Dedifferentiated amniotic fluid mesenchymal stem cell (primary cell): ENCODE measurements around the gene CLEC19A.

ENCODE experiments used
- DNase-seq: peaks from one replicate; pipeline ENCODE4 v3.0.0-alpha.2; 2016; ENCODE audit errors: extremely low spot score

CLEC19A gene

DNA sequence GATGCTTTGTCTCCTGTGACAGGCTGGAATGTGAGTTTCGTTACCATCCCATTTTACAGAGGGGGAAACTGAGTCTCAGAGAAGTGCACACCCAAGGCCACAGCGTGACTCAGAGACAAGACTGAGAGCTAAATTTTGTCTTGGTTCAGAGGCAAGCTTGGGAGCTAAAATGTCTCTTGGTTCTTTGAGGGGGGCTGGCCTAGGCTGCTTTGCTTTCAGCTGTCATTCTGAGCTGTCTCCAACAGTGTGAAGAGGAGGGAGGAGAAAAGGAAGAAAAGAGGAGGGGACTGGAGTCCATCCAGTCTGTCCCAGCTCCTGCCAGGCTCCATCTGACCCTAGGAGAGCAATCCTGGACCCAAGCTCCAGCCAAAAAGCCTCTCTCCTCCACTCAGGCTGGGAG is at the start of gene CLEC19A:
TSS of gene CLEC19A (plus strand) at position 301 of the 400 bp plus-strand sequence. CDS start 121 bp downstream, outside the sequence.
- no peak for DNase-seq

DNA sequence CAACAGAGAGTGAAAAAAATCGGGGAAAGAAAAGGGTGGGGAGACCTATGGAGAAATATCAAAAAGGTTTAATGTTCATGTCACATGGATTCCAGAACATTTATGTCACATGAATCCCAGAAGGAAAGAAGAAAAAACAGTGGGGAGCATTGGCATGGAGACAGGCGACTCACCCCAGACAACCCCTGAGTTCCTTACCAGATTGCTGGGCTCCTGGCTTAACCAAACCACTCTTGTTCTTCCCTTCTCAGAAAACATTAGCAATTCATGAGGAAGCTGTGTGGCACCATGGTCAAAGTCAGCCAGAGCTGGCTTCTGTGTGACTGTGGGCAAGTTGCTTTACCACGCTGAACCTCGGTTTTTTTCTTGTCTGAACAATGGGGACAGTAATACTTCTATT is 49.6 kb upstream of the CLEC19A start:
- DNase-seq = no peak

DNA sequence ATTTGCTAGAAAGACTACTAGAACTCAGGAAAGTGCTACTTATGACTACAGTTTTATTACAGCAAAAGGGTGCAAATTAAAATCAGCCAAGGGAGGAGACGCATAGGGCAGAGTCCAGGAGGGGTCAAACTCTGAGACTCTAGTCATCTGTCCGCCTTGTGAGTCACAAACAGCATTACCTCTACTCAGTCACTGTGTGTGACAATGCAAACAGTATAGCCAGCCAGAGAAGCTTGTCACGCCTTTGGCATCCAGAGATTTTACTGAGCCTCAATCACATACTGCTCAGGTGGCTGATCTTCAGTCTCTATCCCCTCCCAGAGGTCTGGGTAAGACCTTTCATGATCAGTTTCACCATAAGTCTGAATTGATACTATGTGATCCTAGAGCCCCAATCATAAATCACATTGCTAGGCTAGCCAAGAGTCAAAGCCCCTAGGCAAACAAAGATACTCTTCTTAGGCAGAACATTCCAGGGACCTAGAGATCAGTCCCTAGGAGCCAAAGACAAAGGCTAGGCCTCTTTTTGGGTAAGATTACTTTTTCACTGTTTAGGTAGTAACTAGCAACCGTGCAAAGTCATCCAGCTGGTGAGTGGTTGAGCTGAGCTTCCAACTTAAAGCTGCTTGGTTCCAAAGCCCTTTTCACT is 48.8 kb upstream of the CLEC19A start:
- DNase-seq = no peak

DNA sequence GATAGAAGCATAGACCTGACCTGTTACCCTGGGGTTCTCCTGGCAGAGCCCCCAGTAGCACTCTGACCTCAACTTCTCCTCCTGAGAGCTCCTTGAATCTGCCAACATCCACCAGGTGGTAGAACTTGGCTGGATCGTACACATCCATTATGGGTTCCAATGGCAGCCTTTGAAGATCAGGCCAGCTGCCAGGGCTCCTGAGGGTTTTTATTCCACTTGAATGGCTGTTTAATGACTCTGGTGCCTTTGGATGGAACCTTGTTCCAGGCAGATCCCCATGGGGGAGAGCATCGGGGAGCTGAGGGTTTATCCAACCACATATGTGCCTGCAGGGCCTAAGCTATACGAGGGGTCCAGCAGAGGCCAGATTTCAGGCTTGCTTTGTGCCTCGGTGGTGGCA is 47.1 kb upstream of the CLEC19A start:
- no peak for DNase-seq

DNA sequence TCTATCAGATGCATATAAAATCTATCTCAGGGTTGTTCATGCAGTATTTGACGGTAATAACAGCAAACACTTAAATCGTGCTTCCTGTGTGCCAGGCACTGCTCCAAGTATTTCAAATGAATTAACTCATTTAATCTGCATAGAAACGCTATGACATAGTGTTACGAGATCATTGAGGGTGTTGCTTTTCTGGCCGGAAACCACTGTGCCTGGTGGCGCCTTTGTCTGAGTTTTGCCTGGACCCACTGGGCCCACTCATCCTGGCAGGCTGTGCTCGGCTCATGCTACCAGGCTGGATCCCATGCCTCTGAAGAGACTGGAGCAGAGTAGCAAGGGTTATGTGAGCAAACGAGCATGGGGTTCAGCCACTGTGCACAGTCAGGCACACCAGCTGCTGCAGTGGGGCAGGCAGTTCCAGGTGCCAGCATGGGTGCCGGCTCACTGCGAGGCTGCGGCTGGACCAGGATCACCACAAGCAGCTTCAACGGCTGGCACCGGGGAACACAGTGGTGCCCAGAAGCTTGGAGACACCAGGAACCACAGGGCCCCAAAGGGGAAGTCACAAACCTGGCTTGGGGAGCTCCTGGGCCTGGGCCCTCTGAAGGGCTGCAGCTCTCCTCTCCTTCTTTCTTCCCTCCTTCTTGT is 45.9 kb upstream of the CLEC19A start:
- no peak for DNase-seq

- no peak for DNase-seq
These were observed 45.0 kb upstream of the CLEC19A start for GRCh38 chr16:19240494-19240893.

DNA sequence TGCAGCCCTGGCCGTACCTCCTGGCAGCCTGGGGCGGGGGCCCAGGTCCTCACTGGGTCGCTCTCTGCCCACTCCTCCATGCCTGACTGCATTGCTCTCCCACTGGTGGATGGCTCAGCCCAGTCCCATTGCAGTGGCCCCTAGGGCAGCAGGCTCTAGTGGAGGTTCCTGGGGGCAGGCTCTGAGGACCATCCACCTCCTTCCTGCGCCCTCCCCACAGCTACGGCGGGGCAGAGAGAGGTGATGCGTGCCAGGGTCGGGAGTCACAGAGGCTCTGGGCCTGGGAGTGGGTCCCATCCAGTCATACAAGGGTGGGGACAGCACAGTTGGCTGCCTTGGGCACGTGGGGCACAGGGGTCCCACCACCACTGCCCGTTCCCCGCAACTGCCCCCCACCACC is 44.0 kb upstream of the CLEC19A start:
- DNase-seq = no peak

GRCh38 chr16:19242186-19242585 is 43.3 kb upstream of the CLEC19A start:
- DNase-seq = no peak

GRCh38 chr16:19242987-19243575 is 42.5 kb upstream of the CLEC19A start:
- no peak for DNase-seq

- no peak for DNase-seq
These were observed 40.1 kb upstream of the CLEC19A start for GRCh38 chr16:19245326-19245925.

- DNase-seq = no peak
These were observed 32.6 kb upstream of the CLEC19A start for GRCh38 chr16:19252904-19253303.

DNA sequence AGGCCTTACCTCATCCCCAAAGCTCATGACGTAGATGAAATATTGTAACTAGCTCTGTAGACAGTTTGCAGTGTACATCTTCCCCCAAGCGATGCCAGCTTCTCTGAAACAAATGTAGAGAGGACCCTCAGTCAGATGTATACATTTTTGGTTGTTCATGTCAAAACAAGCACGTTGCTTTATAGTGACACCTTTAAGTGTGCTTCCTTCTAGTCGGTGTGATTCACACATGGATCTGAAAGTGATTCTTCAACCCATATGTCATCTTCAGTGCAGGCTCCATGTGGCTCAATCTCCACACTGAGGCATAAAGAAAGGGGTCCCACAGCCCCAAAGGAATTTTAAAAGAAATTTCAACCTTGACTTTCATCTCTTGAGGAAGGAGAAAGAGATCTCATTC is 30.9 kb upstream of the CLEC19A start:
- DNase-seq = no peak

- no peak for DNase-seq
These were observed 21.3 kb upstream of the CLEC19A start for GRCh38 chr16:19264123-19264673.

DNA sequence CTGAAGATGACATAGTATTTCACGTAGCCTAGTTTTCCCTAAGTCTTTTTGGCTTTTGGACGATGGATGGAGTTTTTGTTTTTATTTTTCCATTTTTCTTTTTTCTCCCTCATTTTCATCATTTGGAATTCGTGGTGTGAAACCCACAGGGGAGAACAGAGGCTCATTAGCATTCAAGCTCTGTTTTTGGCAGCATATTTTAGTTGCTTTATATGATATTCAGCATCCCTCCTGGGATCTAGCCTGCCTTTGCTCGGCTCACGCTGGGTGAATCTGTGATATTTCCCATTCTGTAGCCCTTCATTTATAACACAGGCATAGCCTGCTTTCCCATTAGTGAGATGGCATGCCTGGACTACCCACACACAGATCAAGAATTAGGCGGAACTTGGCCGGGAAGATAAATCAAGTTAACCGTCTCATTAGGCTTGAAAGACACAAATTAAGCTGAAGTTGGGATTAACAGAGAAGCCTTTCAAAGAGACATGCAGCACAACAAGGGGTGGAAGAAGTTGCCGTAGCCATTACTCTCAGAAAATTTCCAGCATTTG is 20.1 kb upstream of the CLEC19A start:
- DNase-seq = no peak

- DNase-seq = no peak
These were observed 18.8 kb upstream of the CLEC19A start for GRCh38 chr16:19266774-19267173.

GRCh38 chr16:19269098-19269497 is 16.4 kb upstream of the CLEC19A start:
- no peak for DNase-seq

DNA sequence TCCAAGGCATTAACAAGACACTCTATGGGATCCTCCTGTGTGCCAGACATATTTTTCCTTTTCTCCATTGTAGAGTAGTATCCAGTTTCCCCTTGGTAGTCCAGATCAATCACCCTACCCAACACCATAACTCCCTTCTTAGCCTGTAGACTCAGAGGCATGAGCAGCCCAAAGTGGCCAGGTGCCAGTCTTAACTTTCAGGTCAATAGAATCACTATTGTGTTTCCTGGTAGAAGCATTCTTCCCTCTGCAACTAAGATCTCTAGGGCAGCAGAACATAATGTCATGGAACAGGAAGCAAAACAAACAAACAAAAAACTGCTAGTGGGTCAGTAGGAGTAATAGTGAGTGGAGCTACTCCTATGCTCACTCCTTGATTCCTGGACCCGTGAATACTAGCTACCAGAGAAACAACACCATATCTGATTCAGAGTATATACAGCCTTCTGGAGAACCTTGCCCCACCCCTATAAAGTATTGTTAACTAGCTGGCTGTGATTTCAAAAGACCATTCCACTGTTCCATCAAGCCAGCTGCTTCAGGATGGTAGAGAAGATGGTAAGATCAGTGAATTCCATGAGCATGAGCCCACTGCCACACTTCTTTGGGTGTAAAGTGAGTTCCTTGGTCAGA is 11.2 kb upstream of the CLEC19A start:
- DNase-seq = no peak

GRCh38 chr16:19278403-19278802 is 7.1 kb upstream of the CLEC19A start:
- no peak for DNase-seq

DNA sequence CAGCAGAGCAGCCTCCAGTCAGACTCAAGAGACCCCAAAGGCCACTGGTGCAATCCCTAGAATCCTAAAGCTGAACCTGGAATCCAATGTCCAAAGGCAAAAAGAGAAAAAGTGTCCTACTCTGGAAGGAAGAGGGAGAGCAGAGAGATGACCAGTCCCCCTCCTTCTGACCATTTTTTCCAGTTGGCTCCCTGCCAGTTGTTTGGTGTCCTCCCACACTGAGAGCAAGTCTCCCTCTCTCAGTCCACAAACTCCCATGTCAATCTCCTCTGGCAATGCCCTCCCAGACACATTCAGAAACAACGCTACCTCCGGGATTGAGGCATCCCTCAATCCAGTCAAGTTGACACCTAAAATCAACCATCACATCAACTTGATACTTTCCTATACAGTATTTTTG is 4.3 kb upstream of the CLEC19A start:
- DNase-seq = no peak

DNA sequence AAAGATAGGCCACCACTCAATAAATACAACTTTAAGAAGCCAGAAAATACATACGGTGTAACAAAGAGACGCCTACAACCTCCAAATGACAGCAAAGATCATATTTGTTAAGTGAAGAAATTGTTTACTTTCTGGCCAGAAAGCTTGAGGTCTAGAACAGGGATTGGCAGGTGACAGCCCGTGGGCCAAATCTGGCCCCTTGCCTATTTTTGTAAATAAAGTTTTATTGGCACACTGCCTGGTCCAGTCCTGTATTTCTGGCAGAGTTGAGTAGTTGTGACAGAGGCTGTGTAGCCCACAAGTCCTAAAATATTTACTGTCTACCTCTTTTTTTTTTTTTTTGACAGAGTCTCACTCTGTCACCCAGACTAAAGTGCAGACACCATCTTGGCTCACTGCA is 3.4 kb upstream of the CLEC19A start:
- no peak for DNase-seq

DNA sequence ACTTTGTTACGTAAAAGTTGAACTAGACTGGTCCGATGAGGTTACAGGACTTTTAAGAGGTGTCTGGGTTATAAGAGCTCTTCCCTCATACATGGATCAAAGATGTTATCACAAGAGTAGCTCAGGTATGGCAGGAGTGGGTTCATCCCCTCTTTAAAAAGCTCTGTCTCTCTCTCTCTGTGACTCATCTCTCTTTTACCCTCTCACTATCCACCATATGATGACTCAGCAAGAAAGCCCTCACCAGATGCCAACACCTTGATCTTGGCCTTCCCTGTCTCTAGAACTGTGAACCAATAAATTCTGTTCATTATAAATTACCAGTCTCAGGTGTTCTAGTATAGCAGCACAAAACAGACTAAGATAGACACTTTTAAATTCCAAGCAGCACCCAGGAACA is 1.9 kb upstream of the CLEC19A start:
- no peak for DNase-seq

GRCh38 chr16:19284207-19284606 is 1.3 kb upstream of the CLEC19A start:
- no peak for DNase-seq
